ENCODE data around the gene MAD2L2.
"Not testable (repeated sequence)": the region's sequence is repeated elsewhere in the genome, so short reads cannot be mapped to it uniquely, and the experiment has no call there.

GRCh38 chr1:11642418-11643017 is 38.4 kb downstream of the MAD2L2 start:
- TF ChIP-seq EZH2phosphoT487 (IDR thresholded peaks at IDR 0.05; ENCODE audit: borderline replicate concordance, low read length); EZH2 (IDR thresholded peaks at IDR 0.05; ENCODE audit: low read length, unreplicated experiment): not testable (repeated sequence)
